Stimulated activated memory B cell treated with anti-CD40 and anti-IgM and Interleukin-4, amounts not matched to agents 10 μg/mL and 1 μg/mL and 100 μg/mL, for 72 hours (primary cell): ENCODE results near the gene CGB2.
"Not testable (repeated sequence)": the region's sequence is repeated elsewhere in the genome, so short reads cannot be mapped to it uniquely, and the experiment has no call there.

Source experiments
- ATAC-seq: fragments of 150-1000 bp; cut with Tn5 transposase; 2 replicates; pipeline ENCODE4 v1.10.0; 2021
- H3K27ac Mint-ChIP-seq: one replicate; pipeline ENCODE4 v1.8.0; 2022; ENCODE audit warnings: mild to moderate bottlenecking, mixed read lengths
- H3K27me3 Mint-ChIP-seq: one replicate; pipeline ENCODE4 v1.8.0; 2022; ENCODE audit warnings: mixed read lengths
- H3K36me3 Mint-ChIP-seq: one replicate; pipeline ENCODE4 v1.8.0; 2022; ENCODE audit warnings: mixed read lengths
- H3K4me1 Mint-ChIP-seq: one replicate; pipeline ENCODE4 v1.8.0; 2022; ENCODE audit warnings: mixed read lengths
- H3K4me3 Mint-ChIP-seq: one replicate; pipeline ENCODE4 v1.8.0; 2022; ENCODE audit warnings: mild to moderate bottlenecking, moderate library complexity, mixed read lengths
- H3K9me3 Mint-ChIP-seq: one replicate; pipeline ENCODE4 v1.8.0; 2022; ENCODE audit warnings: mixed read lengths

CGB2 gene

DNA sequence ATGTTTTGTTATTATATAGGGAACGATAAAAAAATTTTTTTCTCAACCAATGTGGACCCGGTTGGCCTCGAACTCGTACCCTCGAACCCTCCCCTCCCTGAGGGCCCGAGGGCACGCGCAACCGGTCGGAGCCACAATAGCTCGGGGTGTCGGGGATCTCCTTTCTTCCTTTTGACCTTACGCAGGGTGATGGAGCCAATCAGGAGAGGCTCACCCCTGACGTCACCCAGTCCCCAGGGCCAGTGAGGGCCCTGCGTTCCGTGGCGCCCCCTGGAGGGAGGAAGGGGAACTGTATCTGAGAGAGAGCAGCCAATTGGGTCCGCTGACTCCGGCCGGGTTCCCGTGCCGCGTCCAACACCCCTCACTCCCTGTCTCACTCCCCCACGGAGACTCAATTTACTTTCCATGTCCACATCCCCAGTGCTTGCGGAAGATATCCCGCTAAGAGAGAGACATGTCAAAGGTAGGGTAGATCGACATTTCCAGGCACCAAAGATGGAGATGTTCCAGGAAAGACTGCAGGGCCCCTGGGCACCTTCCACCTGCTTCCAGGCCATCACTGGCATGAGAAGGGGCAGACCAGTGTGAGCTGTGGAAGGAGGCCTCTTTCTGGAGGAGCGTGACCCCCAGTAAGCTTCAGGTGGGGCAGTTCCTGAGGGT is at the start of gene CGB2:
CGB2 (plus strand) TSS at position 249 of the 660 bp plus-strand sequence; CDS start at position 455, 206 bp downstream.
- not testable (repeated sequence) for H3K4me3 Mint-ChIP-seq, H3K9me3 Mint-ChIP-seq, ATAC-seq, H3K4me1 Mint-ChIP-seq, H3K27ac Mint-ChIP-seq, H3K36me3 Mint-ChIP-seq
- H3K27me3 Mint-ChIP-seq: peaks cover 21% of the 10 kb centered on the region

DNA sequence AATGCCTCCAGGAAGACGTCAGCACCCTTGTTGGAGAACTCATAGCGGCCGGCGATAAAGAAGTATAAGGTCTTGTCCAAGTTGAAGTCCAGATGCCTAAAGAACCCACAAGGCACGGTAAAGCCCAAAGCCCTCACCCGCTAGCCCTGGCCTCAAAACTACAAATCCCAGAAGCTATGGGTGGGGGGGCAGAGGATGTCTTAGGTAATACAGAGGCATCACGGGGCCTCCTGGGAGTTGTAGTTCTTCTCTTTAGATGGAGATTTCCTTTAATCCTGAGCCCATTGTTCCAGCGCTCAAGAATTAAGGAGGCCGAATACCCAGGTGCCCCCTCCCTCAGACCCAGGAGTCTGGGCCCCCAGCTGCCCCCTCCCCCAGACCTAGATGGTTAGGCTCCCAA is 49.4 kb upstream of the CGB2 start:
- peak overlapping the region; percentile 38 for H3K27ac Mint-ChIP-seq
- no peaks in the 10 kb centered on the region for H3K27me3 Mint-ChIP-seq
- H3K4me3 Mint-ChIP-seq: no peak overlapping the region
- no peak for ATAC-seq
- peaks cover 26% of the 10 kb centered on the region for H3K4me1 Mint-ChIP-seq
- H3K36me3 Mint-ChIP-seq: peaks cover 58% of the 10 kb centered on the region
- H3K9me3 Mint-ChIP-seq: peaks cover 2% of the 10 kb centered on the region

DNA sequence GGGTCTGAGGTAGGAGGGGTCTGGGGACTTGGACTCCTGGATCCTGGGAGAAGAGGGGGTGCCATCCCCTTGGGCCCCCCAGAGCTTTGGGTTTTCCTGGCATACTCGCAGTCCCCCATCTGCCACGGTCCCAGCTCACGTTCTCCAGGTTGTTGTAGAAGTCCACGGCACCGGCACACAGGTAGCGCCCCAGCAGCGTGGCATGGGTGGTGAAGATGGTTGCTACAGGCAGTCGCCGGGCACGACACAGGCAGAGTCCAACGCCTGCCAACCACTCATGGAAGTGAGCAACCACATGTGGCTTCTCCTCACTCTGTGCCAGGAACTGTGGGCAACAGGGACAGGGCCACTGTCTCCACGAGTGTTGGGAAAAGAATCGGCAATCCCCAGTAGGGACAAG is 46.0 kb upstream of the CGB2 start:
- no peak overlapping the region for H3K27ac Mint-ChIP-seq
- ATAC-seq: no peak
- peaks cover 33% of the 10 kb centered on the region for H3K4me1 Mint-ChIP-seq
- no peaks in the 10 kb centered on the region for H3K9me3 Mint-ChIP-seq
- H3K4me3 Mint-ChIP-seq: no peak overlapping the region
- H3K27me3 Mint-ChIP-seq: no peaks in the 10 kb centered on the region
- peaks cover 68% of the 10 kb centered on the region for H3K36me3 Mint-ChIP-seq

DNA sequence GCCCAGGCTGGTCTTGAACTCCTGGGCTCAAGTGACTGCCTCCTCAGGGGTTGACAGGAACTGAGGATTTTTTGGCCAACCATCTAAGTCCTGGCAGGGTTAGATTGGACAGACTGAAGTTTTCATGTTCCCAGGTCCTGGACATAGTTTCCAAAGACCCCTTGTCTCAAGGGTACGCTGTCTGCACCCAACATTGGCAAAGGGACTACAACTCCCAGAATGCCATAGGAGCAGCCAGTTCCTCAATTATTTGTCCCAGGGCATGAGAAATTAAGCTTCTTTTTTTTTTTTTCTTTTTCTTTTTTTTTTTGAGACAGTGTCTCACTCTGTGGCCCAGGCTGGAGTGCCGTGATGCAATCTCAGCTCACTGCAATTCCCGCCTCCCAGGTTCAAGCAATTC is 45.5 kb upstream of the CGB2 start:
- H3K4me1 Mint-ChIP-seq: peaks cover 38% of the 10 kb centered on the region
- peaks cover 73% of the 10 kb centered on the region for H3K36me3 Mint-ChIP-seq
- ATAC-seq: no peak
- no peak overlapping the region for H3K27ac Mint-ChIP-seq
- no peaks in the 10 kb centered on the region for H3K27me3 Mint-ChIP-seq
- H3K4me3 Mint-ChIP-seq: no peak overlapping the region
- H3K9me3 Mint-ChIP-seq: no peaks in the 10 kb centered on the region

DNA sequence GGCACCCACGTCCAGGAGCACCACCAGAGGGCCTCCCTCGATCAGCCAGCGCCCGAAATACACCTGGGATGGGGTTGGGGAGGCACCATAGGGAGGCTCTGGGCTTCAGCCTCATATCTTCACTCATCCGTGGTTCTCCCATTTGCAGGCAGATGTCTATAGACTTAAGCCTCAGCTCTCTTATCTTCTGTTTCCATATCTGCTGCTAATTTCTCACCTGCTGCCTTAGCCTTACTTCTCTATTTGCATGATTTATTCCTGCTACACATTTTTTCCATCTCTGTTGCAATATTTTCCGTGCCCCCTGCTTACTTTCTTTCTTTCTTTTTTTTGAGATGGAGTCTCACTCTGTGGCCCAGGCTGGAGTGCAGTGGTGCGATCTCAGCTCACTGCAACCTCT is 44.4 kb upstream of the CGB2 start:
- peaks cover 35% of the 10 kb centered on the region for H3K4me1 Mint-ChIP-seq
- H3K4me3 Mint-ChIP-seq: no peak overlapping the region
- peaks cover 65% of the 10 kb centered on the region for H3K36me3 Mint-ChIP-seq
- H3K9me3 Mint-ChIP-seq: no peaks in the 10 kb centered on the region
- H3K27me3 Mint-ChIP-seq: no peaks in the 10 kb centered on the region
- peak overlapping the region; percentile 11 for H3K27ac Mint-ChIP-seq
- ATAC-seq: no peak

DNA sequence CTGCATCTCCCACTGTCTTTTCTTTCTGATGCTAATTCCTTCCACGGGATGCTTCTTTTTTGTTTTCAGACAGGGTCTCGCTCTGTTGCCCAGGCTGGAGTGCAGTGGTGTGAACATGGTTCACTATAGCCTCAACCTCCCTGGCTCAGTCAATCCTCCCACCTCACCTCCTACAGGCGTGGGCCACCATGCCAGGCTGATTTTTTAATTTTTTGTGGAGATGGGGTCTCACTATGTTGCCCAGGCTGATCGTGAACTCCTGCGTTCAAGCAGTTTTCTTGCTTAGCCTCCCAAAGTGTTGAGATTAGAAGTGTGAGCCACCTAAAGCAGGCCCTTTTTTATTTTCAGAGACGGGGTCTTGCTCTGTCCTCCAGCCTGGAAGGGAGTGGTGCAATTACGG is 43.4 kb upstream of the CGB2 start:
- no peak for ATAC-seq
- Mint-ChIP-seq H3K4me3 (no peak overlapping the region), H3K4me1 (peaks cover 40% of the 10 kb centered on the region), H3K9me3 (no peaks in the 10 kb centered on the region), H3K27ac (peak overlapping the region; percentile 11), H3K27me3 (no peaks in the 10 kb centered on the region), H3K36me3 (peaks cover 55% of the 10 kb centered on the region)

DNA sequence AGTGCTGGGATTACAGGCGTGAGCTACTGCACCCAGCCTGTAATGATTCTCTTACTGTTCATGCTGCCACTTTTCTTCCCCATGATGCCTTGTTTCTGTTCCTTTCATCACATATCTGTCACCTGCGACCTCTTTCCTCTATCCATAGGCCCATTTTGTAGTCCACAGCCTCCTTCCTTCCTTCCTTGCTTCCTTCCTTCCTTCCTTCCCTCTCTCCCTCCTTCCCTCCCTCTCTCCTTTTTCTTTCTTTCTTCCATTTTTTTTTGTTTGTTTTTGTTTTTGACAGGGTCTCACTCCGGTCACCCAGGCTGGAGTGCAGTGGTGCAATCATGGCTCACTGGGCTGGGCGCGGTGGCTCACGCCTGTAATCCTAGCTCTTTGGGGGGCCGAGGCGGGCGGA is 42.8 kb upstream of the CGB2 start:
- Mint-ChIP-seq H3K9me3 (no peaks in the 10 kb centered on the region), H3K27me3 (no peaks in the 10 kb centered on the region), H3K4me1 (peaks cover 44% of the 10 kb centered on the region), H3K4me3 (no peak overlapping the region), H3K36me3 (peaks cover 54% of the 10 kb centered on the region), H3K27ac (no peak overlapping the region)
- no peak for ATAC-seq

DNA sequence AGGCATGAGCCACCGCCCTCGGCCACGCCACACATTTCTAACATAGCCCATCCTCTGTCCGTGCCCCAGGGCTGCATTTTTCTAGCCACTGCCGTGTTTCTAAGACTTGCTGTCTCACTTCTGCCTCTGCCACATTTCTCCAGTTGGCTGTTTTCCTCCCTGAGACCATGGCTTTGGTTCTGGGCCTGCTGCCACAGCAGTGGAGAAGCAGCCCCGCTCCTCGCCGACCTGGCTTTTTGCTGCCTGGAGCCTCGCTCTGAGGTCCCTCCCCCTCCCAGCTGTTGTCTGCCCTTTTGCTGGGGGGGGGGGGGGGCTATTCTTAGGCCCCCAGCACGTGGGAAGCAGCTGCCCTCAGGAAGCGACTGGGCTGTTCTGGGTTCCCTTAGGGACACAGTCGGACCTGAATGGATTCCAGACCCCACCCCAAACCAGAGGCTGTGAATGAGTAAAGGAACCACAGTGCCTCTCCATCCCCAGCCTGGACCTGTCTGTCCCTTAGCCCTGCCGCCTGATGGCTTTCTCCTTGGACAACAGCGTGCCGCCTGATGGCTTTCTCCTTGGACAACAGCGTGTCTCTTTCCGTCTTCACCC is 41.9 kb upstream of the CGB2 start:
- no peak overlapping the region for H3K4me3 Mint-ChIP-seq
- ATAC-seq: no peak
- peak overlapping the region; percentile 33 for H3K27ac Mint-ChIP-seq
- peaks cover 53% of the 10 kb centered on the region for H3K4me1 Mint-ChIP-seq
- H3K9me3 Mint-ChIP-seq: no peaks in the 10 kb centered on the region
- peaks cover 59% of the 10 kb centered on the region for H3K36me3 Mint-ChIP-seq
- no peaks in the 10 kb centered on the region for H3K27me3 Mint-ChIP-seq

DNA sequence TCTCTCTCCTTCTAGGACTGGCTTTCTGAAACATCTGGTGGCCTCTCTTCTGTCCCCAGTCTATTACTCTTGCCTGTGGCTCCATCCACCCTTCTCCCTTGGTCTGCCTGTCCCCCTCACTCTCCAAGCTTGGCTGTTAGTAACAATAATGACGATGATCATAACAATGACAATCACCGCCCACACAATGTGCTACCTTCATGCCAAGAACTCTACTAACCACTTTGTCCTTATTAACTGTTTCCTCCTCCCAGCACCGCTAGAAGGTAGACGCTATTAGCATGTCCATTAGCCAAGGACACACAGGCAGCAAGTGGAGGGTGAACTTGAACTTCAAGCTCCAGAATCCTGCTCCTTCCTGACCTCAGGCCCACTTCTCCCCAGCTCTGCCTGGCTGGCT is 41.3 kb upstream of the CGB2 start:
- H3K27me3 Mint-ChIP-seq: no peaks in the 10 kb centered on the region
- peaks cover 59% of the 10 kb centered on the region for H3K4me1 Mint-ChIP-seq
- H3K27ac Mint-ChIP-seq: peak overlapping the region; percentile 33
- peaks cover 58% of the 10 kb centered on the region for H3K36me3 Mint-ChIP-seq
- ATAC-seq: no peak
- H3K4me3 Mint-ChIP-seq: no peak overlapping the region
- no peaks in the 10 kb centered on the region for H3K9me3 Mint-ChIP-seq

DNA sequence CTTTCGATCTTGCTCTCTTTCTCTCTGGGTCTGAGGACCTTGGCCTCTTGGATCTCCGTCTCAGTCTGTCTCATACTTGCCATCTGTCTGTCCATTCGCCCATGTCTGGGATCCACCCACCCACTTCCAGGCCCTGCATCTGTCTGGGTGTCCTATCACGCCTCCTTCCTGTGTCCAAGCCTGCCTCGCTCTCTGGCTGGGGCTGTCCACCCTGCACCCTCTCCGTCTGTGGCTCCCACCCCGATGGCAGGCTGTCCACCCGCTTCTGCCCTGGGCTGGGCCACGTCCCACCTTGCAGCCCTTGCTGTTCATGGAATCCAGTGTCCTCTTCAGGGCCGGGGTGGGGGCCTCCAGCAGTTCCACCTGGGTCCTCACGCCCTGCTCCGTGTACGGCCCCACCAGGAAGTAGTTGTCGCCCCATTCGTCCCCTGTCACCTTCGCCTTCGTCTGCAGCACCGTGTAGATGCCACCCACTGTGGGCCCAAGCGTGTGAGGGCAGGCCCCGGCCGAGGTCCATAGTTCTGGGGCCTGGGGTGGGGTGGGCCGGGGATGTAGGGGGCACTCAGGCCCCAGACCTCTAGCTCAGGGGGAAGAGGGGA is 40.6 kb upstream of the CGB2 start:
- no peak overlapping the region for H3K4me3 Mint-ChIP-seq
- ATAC-seq: no peak
- no peaks in the 10 kb centered on the region for H3K9me3 Mint-ChIP-seq
- peaks cover 60% of the 10 kb centered on the region for H3K4me1 Mint-ChIP-seq
- peaks cover 53% of the 10 kb centered on the region for H3K36me3 Mint-ChIP-seq
- peak overlapping the region; percentile 33 for H3K27ac Mint-ChIP-seq
- H3K27me3 Mint-ChIP-seq: no peaks in the 10 kb centered on the region

DNA sequence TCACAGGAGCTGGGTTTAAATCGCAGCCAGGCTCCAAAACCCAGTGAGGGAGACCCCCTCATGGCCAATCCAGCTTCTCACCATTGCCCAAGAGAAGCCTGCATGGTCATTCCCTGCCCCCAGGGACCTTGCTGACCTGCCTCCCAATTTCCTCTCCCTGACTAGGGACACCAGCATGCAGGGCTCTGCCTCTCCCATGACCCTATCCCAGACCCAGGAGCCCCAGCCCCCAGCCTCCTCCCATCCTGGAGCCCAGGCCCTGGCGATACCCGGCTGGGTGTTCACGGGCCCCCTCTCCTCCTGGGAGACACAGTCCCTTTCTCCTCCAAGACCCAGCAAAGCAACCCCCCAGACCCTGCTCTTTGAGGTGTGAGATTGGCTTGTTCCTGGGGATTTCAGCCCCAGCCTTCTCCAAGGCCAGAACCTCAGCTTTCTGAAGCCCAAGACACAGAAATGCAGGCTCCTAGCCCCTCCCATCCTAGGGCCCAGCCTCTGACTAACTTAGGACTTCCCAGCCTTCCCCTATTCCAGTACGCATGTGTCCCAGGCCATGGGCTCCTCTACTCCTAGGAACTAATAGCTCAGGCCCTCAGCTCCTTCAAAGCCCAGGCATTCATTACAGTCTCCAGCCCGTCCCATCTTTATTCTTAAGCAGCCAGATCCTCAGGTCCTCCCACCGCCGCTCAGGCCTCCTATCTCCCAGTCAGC is 39.7 kb upstream of the CGB2 start:
- H3K4me3 Mint-ChIP-seq: peak overlapping the region; percentile 88
- no peaks in the 10 kb centered on the region for H3K9me3 Mint-ChIP-seq
- no peaks in the 10 kb centered on the region for H3K27me3 Mint-ChIP-seq
- peaks cover 62% of the 10 kb centered on the region for H3K4me1 Mint-ChIP-seq
- ATAC-seq: no peak
- H3K36me3 Mint-ChIP-seq: peaks cover 48% of the 10 kb centered on the region
- H3K27ac Mint-ChIP-seq: peak overlapping the region; percentile 93

DNA sequence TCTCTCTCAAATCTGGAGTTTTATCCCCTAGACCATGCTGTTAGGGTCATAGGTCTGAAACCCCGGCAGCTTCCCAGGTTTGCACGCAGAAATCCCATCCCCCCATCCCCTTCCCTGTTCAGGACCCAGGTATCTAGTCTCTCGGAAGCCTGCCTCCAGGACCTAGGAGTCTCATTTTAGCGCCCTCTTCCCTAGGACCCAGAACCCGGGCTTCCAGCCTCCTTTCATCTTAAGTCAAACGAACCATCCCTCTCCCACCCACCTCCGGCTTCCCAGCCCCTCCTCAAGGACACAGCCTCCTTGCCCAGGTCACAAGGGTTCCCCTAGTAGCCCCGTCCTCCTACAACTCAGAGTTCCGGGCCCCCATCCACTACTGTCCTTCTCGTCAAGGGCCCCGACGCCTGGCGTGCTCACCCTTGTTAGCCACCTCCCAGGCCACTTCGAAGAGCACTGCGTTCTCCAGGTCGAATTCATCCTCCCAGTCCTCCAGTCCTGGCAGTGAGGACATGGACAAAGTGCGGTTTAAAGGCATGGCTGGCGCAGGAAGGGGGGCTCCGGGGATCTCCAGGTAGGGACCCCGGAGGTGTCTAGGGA is 39.0 kb upstream of the CGB2 start:
- Mint-ChIP-seq H3K36me3 (peaks cover 43% of the 10 kb centered on the region), H3K27ac (peak overlapping the region; percentile 93), H3K27me3 (no peaks in the 10 kb centered on the region), H3K9me3 (no peaks in the 10 kb centered on the region), H3K4me1 (peaks cover 61% of the 10 kb centered on the region), H3K4me3 (peak overlapping the region; percentile 88)
- no peak for ATAC-seq

DNA sequence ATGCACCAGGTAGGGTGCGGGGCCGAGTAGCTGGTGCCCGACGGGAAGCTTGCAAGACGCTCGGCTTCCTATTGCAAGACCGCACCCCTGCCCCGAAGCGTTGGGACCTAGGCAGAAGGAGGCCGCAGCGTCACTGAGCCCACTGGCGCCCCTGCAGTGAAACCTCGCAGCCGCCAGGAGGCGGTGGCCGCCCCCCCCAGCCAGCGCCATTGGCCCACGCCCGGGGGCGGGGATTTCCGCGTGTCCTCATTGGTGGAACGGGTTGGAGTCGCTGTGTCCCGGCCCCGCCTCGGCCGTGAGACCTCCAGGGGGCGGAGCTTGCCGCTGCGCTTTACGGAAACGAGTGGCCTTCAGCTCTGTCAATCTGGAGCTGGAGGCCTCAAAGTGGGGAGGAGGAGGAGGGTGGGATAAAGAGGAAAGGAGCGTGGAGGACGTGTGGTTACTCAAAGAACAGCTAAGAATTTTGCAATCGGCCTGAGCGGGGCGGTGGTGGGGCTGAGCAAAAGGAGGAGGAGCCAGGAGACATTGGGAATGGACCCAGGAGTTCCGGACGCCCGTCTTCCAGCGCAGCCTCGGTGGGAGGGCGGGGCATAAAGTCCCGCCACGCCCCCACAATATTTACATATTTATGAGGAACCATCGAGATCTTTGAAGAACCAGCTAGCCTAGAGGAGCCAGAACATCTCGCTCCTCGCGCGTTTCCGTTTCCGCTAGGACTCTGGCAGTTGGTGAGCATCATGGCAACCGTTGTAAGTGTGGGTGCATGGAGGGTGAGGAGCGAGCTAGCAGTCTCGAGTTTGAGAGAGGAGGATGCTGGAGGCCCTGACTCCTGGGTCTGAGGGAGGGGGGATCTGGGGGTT is 38.3 kb upstream of the CGB2 start, which contains the start of the genes GYS1 and RUVBL2:
GYS1 (minus strand) TSS at position 135 of the 860 bp plus-strand sequence. CDS start 197 bp downstream, outside the sequence.
RUVBL2 (plus strand) TSS at position 713 of the 860 bp plus-strand sequence; CDS start at position 738, 25 bp downstream.
- peak; percentile 98 for ATAC-seq
- H3K4me1 Mint-ChIP-seq: peaks cover 60% of the 10 kb centered on the region
- H3K27me3 Mint-ChIP-seq: no peaks in the 10 kb centered on the region
- H3K36me3 Mint-ChIP-seq: peaks cover 39% of the 10 kb centered on the region
- peak within 1 kb of the TSS; percentile 88 for H3K4me3 Mint-ChIP-seq
- peak within 1 kb of the TSS; percentile 93 for H3K27ac Mint-ChIP-seq
- H3K9me3 Mint-ChIP-seq: no peaks in the 10 kb centered on the region

DNA sequence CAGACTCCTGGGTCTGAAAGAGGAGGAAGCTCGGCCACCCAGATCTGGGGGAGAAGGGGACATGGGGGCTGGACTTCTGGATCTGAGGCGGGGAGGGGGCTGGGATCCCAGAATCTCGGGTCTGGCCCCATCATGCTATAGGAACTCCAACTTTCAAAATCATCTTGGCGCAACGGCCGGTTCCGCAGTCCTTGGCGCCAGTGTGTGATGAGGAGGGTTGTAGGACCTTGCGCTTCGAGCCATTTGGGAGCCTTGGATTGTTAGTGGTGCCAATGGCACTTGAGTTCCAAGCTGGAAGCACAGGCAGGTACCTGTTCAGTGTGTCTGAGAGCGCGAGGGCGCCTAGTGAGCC is 37.7 kb upstream of the CGB2 start:
- H3K9me3 Mint-ChIP-seq: no peaks in the 10 kb centered on the region
- peaks cover 60% of the 10 kb centered on the region for H3K4me1 Mint-ChIP-seq

More for the DNA sequence above, 37.7 kb upstream of the CGB2 start:
- Mint-ChIP-seq H3K4me3 (peak overlapping the region; percentile 88), H3K27ac (peak overlapping the region; percentile 93), H3K27me3 (no peaks in the 10 kb centered on the region), H3K36me3 (peaks cover 35% of the 10 kb centered on the region)
- no peak for ATAC-seq
